Measurements from ENCODE around the gene PARD3.
"Not testable (repeated sequence)": the region's sequence is repeated elsewhere in the genome, so short reads cannot be mapped to it uniquely, and the experiment has no call there.

PARD3 gene

GRCh38 chr10:34815185-34816084, at the start of gene PARD3:
PARD3 (minus strand) TSS chr10:34815296; CDS start chr10:34814995, 301 bp downstream.
- no peak for DNase-seq

GRCh38 chr10:34864149-34865067, 49.3 kb upstream of the PARD3 start:
- DNase-seq: no peak

GRCh38 chr10:34862892-34863291, 47.8 kb upstream of the PARD3 start:
- no peak for DNase-seq

GRCh38 chr10:34861293-34862021, 46.4 kb upstream of the PARD3 start:
- DNase-seq: peak; percentile 81

- no peak for DNase-seq
Measured at GRCh38 chr10:34859170-34859569, 44.1 kb upstream of the PARD3 start.

GRCh38 chr10:34858003-34858402, 42.9 kb upstream of the PARD3 start:
- DNase-seq: no peak

GRCh38 chr10:34854147-34854601, 39.1 kb upstream of the PARD3 start:
- DNase-seq: no peak

- no peak for DNase-seq
Measured at GRCh38 chr10:34853357-34853756, 38.3 kb upstream of the PARD3 start.

- no peak for DNase-seq
Measured at GRCh38 chr10:34850558-34850957, 35.5 kb upstream of the PARD3 start.

GRCh38 chr10:34850036-34850435, 34.9 kb upstream of the PARD3 start:
- no peak for DNase-seq

- no peak for DNase-seq
Measured at GRCh38 chr10:34845070-34845469, 30.0 kb upstream of the PARD3 start.

- no peak for DNase-seq
Measured at GRCh38 chr10:34844448-34844847, 29.4 kb upstream of the PARD3 start.

- DNase-seq: not testable (repeated sequence)
Measured at GRCh38 chr10:34843470-34843869, 28.4 kb upstream of the PARD3 start.

GRCh38 chr10:34838366-34838900, 23.3 kb upstream of the PARD3 start:
- DNase-seq: no peak

- DNase-seq: no peak
Measured at GRCh38 chr10:34835908-34836508, 20.9 kb upstream of the PARD3 start.

GRCh38 chr10:34834274-34834673, 19.2 kb upstream of the PARD3 start:
- DNase-seq: no peak

- no peak for DNase-seq
Measured at GRCh38 chr10:34830217-34830822, 15.2 kb upstream of the PARD3 start.

GRCh38 chr10:34826857-34827766, 12.0 kb upstream of the PARD3 start:
- no peak for DNase-seq

- no peak for DNase-seq
Measured at GRCh38 chr10:34826221-34826620, 11.1 kb upstream of the PARD3 start.

- no peak for DNase-seq
Measured at GRCh38 chr10:34825414-34825813, 10.3 kb upstream of the PARD3 start.

GRCh38 chr10:34824870-34825269, 9.8 kb upstream of the PARD3 start:
- DNase-seq: no peak
